ENCODE results near the gene ARHGAP1.

The ARHGAP1 gene

GRCh38 chr11:46659908-46660307 lies 40.5 kb downstream of the ARHGAP1 start:
- no peak for TF ChIP-seq TAF1 (IDR thresholded peaks at IDR 0.05; ENCODE audit: borderline replicate concordance, insufficient read depth, low read length)
- no peak for TF ChIP-seq POLR2AphosphoS5 (IDR thresholded peaks at IDR 0.05; ENCODE audit: low read depth, low read length)
- no peak for TF ChIP-seq FOXP2 (optimal IDR thresholded peaks at IDR 0.05; ENCODE audit: borderline replicate concordance, extremely low read depth, extremely low read length, insufficient read depth)
- TF ChIP-seq SIN3A (IDR thresholded peaks at IDR 0.05; ENCODE audit: borderline replicate concordance, insufficient read depth, low read length) = no peak
- no peak for TF ChIP-seq REST (IDR thresholded peaks at IDR 0.05; ENCODE audit: insufficient read depth in 1 of 2, low read depth in 2 of 2, low read length in 2 of 2)

GRCh38 chr11:46658259-46658658 lies 42.2 kb downstream of the ARHGAP1 start:
- TF ChIP-seq POLR2AphosphoS5 (IDR thresholded peaks at IDR 0.05; ENCODE audit: low read depth, low read length) (no peak), FOXP2 (optimal IDR thresholded peaks at IDR 0.05; ENCODE audit: borderline replicate concordance, extremely low read depth, extremely low read length, insufficient read depth) (no peak), REST (IDR thresholded peaks at IDR 0.05; ENCODE audit: insufficient read depth in 1 of 2, low read depth in 2 of 2, low read length in 2 of 2) (no peak), SIN3A (IDR thresholded peaks at IDR 0.05; ENCODE audit: borderline replicate concordance, insufficient read depth, low read length) (no peak)

GRCh38 chr11:46657186-46657585 lies 43.2 kb downstream of the ARHGAP1 start:
- TF ChIP-seq FOXP2 (optimal IDR thresholded peaks at IDR 0.05; ENCODE audit: borderline replicate concordance, extremely low read depth, extremely low read length, insufficient read depth) (no peak), POLR2AphosphoS5 (IDR thresholded peaks at IDR 0.05; ENCODE audit: low read depth, low read length) (no peak), TAF1 (IDR thresholded peaks at IDR 0.05; ENCODE audit: borderline replicate concordance, insufficient read depth, low read length) (no peak), SIN3A (IDR thresholded peaks at IDR 0.05; ENCODE audit: borderline replicate concordance, insufficient read depth, low read length) (no peak), REST (IDR thresholded peaks at IDR 0.05; ENCODE audit: insufficient read depth in 1 of 2, low read depth in 2 of 2, low read length in 2 of 2) (no peak)

- TF ChIP-seq FOXP2 (optimal IDR thresholded peaks at IDR 0.05; ENCODE audit: borderline replicate concordance, extremely low read depth, extremely low read length, insufficient read depth) (no peak), REST (IDR thresholded peaks at IDR 0.05; ENCODE audit: insufficient read depth in 1 of 2, low read depth in 2 of 2, low read length in 2 of 2) (no peak), POLR2AphosphoS5 (IDR thresholded peaks at IDR 0.05; ENCODE audit: low read depth, low read length) (no peak), SIN3A (IDR thresholded peaks at IDR 0.05; ENCODE audit: borderline replicate concordance, insufficient read depth, low read length) (no peak), TAF1 (IDR thresholded peaks at IDR 0.05; ENCODE audit: borderline replicate concordance, insufficient read depth, low read length) (no peak)
These were observed 44.8 kb downstream of the ARHGAP1 start for GRCh38 chr11:46655631-46656030.

GRCh38 chr11:46649180-46649738 lies 51.2 kb downstream of the ARHGAP1 start:
- TF ChIP-seq FOXP2 (optimal IDR thresholded peaks at IDR 0.05; ENCODE audit: borderline replicate concordance, extremely low read depth, extremely low read length, insufficient read depth) = no peak
